HG03520 (cell line): ENCODE results near the gene DPP6.

Experiments
- ATAC-seq: cut with Tn5 transposase; IDR thresholded peaks from one replicate; pipeline ENCODE4 v1.9.1; 2021; ENCODE audit warnings: mild to moderate bottlenecking, moderate library complexity; ENCODE audit not compliant: unreplicated experiment

The DPP6 gene

GRCh38 chr7:154684666-154685563 is 632.7 kb downstream of the DPP6 start:
- ATAC-seq: no peak

- no peak for ATAC-seq
These were observed 633.3 kb downstream of the DPP6 start for GRCh38 chr7:154685564-154685901.

GRCh38 chr7:154686305-154686704 is 634.1 kb downstream of the DPP6 start:
- ATAC-seq: no peak

DNA sequence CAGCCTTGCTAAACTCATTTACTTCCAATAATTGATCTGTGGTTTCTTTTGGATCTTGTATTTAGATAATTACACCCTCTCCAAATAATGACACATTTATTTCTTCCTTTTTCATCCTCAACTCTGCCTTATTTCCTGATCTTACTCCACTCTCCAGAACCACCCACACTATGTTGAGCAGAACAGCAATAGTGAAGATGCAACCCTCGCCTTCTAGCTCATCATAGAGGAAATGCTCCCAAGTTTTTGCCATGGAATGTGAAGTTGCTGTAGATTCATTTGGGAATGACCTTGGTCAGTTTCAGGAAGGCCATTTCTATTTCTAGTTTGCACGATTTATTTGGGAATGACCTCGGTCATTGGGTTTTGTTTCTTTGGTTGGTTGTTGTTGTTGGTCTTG is 636.8 kb downstream of the DPP6 start:
- ATAC-seq: no peak

DNA sequence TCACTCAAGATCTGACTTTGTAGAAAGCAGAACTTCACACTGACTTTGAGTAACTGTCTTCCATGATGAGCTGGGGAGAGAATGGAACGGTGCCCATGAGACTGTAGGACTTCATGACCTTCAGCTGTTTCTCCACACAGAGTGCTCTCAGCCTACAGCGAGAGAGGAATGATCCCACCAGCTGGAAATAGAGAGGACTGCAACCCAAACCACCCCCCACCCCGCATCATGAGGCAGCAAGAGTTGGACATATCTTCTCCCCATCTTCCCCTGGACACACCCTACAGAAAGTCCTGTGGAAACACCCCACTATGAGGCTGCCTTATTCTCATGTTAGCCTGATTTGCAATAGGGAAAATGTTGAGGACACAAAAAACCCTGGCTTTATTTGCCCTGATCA is 638.2 kb downstream of the DPP6 start:
- ATAC-seq: no peak

- no peak for ATAC-seq
These were observed 641.5 kb downstream of the DPP6 start for GRCh38 chr7:154693661-154694060.

- no peak for ATAC-seq
These were observed 643.6 kb downstream of the DPP6 start for GRCh38 chr7:154695836-154696235.

GRCh38 chr7:154696556-154696955 is 644.4 kb downstream of the DPP6 start:
- ATAC-seq: no peak

DNA sequence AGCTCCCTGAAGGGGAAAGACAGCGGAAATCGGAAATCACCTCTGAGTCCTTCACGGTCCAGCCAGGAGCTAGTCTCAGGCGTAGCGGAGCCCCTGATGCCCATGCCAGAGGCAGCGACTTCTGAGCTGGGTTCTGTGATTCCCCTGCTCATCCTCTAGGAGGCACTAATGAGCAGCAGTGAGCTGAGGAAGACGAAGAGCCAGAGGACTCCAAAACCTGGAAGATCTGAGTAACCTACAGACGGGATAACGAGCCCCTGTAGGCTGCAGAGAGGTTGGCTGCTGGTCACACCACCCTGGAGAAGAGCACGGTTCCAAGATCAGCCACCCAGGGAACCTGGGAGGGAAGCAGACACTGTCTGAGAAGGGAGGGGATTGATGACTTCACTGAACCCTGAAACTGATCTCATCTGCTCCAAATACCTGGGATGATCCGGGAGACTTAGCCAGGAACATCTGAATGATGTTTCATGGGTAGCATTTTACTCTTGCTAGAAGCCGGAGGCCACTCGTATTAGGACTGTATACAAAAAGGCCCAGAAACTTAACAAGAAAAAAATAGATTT is 646.6 kb downstream of the DPP6 start:
- no peak for ATAC-seq

- no peak for ATAC-seq
These were observed 647.2 kb downstream of the DPP6 start for GRCh38 chr7:154699417-154699816.

GRCh38 chr7:154709840-154710520 is 657.8 kb downstream of the DPP6 start:
- ATAC-seq: no peak

DNA sequence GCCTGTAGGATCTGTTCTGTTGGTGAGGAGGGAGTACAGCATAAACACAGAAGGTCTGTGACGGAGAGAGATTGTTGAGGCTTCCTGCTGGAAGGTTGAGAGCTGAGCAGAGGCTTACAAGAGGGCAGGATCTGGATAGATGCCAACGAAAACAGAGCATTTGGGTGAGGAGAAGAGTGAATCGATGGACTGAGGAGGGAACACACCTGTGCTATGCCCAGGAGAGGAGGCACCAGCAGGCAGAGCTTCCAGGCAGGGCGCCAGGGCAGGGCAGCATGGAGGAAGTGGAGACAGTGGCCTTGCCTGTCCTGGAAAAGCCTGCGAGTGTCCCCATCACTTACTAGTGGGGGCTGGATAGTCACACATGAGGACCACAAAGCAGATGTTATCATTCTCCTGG is 667.8 kb downstream of the DPP6 start:
- no peak for ATAC-seq

GRCh38 chr7:154721086-154721485 is 668.9 kb downstream of the DPP6 start:
- no peak for ATAC-seq

- ATAC-seq: no peak
These were observed 674.2 kb downstream of the DPP6 start for GRCh38 chr7:154726368-154726767.

DNA sequence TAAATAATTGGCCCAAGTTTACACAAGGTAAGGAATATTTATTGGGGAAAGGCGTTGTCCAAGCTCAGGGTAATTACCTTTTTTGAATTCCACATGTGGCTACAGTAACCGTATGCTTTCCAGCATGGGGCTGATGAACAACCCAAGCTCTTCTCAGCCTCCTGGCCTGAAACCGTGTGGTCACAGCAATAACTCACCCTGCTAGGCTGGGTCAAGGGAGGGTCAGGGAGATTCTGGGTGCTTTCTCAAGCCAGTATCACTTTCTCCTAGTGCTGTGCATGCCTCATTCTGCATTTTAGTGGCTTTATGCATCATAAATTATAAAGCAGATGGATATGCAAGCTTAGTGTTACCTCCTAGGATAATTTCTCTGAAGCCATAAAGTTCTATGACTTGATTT is 676.9 kb downstream of the DPP6 start:
- no peak for ATAC-seq

- ATAC-seq: no peak
These were observed 683.6 kb downstream of the DPP6 start for GRCh38 chr7:154735766-154736165.

DNA sequence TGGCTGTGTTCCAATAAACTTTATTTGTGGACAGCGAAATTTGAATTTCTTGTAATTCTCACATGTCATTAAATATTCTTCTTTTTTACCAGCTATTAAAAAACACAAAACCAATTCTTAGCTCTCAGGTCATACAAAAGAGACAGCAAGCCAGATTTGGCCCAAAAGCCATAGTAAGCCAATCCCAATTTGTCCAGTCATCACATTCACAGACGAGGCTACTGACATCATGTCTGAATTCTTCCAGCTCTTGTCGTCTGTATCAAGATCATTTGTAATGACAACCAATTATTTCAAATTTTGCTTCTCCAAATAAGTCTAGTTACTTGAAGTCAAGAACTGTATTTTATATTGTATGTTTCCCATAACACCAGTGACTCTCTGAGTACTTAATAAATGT is 684.2 kb downstream of the DPP6 start:
- no peak for ATAC-seq

DNA sequence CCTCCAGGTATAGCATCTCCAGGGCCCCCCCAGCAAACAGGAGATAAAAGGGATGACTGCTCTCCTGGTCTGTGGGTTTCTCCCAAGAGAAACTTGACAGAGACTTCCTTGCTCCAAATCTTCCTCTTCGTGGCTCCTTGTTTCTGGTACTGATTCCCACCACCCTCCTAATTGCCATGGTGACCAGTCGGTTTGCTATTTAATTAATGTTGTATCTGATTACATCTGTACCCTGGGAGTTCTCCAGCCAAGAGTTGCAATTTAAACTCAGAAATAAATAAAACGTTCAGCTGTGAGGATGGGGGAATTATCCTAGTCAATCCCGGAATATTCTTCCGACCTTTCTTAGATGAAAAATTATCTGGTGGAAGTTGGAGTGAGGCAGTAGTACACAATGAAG is 686.0 kb downstream of the DPP6 start:
- no peak for ATAC-seq

DNA sequence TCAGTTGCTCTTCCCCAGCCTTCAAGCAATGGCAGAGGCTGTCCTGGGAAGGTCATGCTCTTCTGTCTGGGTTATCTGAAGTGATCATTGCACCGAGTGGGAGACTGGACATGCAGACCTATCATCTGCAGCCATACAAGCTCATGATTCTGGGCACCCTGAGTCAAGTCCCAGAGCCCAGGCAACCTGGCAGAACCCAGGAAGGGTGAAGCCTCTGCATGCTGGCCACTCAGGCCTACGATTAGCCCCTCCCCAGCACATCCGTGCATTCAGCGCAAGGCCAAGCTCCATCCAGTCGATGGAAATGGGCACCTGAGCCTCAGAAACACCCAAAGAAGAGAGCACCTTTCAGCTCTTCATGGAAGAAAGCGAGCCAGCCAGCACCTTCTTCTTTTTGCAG is 688.9 kb downstream of the DPP6 start:
- ATAC-seq: no peak

GRCh38 chr7:154743206-154743605 is 691.0 kb downstream of the DPP6 start:
- ATAC-seq: no peak

GRCh38 chr7:154744256-154744860 is 692.2 kb downstream of the DPP6 start:
- no peak for ATAC-seq

DNA sequence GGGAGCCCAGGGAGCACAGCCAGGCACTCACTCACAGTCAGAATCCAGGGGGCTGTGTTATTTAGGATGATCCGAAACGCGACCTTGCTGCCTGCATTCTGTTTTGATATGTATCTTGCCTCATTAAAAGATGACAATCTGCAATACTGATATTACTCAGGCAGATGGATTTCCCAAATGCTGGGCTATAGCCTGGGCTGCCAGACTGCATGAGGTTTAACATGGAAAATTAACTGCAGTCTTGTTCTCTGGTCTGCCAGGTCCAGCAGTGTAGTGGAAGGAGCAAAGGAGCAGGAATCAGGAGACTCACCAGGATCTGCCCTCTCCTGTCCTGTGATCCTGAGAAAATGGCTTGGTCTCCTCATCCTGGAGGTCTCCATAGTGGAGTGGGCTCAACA is 692.7 kb downstream of the DPP6 start:
- ATAC-seq: no peak
